Stimulated activated CD4-positive, alpha-beta T cell treated with anti-CD3 and anti-CD28 coated beads, TNF-alpha, amount 100 ng/mL, for 1 hour (primary cell): ENCODE measurements around the gene DLG2.

Experiments used
- DNase-seq, 3 donors: peaks; one replicate each; pipeline ENCODE4 v3.0.0-alpha.2; 2020; ENCODE audit warnings: low read depth in 3 of 3, low spot score in 1 of 3

The DLG2 gene

DNA sequence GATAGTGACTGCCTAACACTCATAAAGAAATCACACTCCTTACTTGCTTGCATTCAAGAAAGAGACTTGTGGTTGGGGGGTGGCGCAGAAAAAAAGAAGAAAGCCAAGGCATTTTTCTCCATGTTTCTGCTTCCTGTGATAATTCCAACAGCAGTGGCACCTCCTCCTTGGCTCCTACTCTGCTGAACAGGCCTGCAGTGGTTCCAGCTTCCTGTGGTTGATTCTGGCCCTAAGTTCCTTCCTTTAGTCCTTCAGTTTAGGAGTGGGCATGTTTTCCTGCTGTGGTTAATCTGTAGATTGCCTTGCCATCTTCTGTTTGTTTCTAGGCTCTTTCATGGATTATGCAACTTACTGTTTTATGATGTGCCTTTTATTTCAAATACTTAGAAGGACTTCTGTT lies 940.4 kb downstream of the DLG2 start:
- no peak for DNase-seq

DNA sequence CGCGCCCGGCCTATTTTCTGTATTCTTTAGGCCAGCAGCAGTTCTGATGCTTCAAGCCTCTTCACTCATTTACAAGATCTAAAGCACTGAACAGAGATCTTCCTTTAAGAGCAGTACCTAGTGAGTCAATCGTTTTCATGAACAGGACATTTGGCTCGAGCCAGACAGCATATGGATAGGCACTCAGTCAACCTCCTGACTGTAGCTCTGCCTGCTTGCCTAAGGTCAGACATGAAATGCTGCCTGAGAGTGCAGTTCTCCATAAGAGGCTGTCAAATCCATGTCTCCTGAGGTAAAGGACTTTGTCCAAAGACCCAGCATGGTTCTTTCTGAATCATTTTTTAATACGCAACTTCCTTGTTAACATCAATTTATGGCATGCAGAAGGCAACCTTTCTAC lies 941.2 kb downstream of the DLG2 start:
- no peak for DNase-seq

DNA sequence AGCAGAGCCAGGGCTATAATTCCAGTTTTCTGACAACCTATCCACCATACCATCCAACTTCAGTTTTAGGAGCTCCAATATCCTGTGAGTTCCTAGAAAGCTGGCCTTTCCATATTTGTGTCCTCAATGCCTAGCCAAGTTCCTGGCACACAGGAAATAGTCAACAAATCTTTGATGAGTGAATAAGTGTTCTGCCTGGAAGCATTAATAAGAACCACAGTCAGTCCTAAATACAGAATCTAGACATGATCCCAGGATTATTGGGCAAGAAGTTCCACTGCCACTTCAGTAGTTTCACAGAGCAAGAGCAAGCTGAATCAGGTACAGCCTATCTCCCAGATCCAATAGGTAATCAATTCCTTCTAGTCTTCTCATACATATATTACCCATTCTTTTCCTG lies 942.0 kb downstream of the DLG2 start:
- no peak for DNase-seq

DNA sequence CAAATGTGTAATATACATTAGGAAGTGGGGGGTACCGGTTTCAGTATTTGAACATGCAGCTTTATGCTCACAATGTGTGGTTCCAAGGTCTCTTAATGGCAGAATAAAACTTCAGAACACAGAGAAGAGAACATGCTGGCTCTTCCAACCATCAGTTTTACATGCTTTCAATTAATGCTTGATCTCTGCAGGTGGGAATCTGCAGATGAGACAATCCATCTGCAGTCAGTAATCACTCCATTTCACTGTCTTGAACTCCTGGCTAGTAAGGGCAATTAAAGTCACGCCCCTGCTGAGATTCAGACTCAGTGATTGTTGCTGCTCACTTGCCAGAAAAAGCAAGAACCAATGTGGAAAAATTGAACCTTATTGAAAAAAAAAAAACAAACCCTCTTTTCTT lies 945.7 kb downstream of the DLG2 start:
- no peak for DNase-seq

DNA sequence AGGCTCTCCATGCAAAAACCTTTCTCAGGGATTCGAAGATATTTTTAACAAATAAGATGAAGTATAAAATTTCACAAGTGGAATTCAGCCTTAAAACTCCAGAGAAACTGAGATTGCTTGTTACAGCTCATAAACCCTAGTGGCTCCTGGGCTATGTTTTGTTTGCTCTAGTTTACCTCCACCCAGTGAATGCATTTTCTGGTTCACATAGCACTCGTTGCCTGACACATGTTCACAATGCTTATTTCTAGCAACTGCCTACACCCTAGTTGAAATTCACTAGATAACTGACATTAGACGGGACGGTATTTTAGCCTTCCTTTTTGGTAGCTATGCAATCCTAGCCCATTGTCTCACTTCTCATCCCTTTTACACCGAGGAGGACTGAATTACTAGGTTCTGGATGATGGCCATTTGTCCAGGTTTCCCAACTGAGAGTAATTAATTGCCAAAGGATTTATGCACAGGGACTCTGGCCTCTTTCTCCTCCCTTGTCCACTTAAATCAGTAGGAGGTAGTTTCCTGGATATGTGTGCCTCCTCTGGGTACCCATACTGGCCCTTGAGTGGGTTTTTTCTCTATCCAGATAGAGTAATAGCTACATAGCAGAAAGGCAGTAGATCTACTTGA lies 951.6 kb downstream of the DLG2 start:
- no peak for DNase-seq

DNA sequence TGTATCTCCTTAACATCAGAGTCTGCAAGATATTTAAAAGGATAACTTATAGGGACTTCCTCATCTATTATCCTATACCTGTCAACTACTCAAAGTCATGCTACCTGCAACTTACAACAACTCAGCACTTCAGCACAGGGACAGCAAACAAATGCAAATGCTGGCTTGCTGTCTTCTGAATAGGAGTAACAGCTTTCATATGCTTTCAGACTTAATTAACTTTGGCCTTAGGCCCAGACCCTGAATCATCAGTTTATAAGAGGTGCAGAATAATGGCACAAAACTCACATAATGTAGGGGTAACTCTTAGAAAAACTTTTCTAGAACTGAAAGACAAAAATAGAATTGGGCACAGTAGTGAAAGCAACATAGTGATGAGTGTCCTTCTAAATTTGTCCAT lies 953.4 kb downstream of the DLG2 start:
- no peak for DNase-seq

DNA sequence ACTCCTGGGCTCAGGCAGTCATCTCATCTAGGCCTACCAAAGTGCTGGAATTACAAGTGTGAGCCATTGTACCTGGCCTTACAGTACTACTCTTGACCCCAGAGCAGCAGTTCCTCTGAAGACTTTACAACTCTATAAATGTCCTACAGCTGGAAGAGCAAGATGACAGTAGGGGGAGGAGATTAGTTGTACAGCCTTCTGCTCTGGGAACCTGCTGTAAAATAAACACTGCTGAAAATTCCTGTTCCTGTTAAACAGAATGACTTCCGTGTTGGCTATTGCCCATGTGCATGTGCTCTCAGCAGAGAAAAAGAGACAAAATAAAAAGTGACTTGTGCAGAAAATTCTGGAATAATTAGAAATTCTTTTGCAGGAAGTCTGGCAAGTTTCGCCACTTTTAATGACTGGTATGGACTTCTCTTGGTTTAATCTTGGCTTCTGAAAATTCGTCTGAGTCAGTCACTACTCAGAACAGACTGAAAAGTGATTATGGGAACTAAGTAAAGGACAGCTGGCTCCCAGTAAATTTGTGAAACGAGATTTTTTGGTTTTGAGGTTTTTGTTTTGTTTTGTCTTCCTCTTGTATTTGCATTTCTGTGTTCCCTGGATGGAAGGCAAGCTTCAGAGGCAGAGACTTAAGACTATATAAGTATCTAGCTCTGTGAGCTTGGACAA lies 955.7 kb downstream of the DLG2 start:
- no peak for DNase-seq

DNA sequence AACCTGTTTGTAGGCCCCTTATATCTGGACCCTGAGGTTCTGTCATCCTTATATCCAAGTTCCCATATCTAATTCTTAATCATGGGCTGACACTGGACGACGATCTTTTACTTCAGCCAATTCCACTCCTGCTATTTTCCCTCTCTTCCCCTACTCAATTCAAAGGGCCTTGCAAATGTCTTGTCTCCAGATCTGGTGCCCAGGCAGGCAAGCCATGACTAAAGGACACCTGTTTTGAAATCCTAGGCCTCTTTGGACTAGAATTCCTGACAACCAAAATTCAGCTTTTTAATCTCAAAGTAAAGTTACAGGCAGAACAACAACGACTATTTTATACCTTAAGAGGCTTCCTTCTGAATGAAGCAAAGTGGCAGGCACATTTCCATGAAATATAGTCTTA lies 963.4 kb downstream of the DLG2 start:
- no peak for DNase-seq

DNA sequence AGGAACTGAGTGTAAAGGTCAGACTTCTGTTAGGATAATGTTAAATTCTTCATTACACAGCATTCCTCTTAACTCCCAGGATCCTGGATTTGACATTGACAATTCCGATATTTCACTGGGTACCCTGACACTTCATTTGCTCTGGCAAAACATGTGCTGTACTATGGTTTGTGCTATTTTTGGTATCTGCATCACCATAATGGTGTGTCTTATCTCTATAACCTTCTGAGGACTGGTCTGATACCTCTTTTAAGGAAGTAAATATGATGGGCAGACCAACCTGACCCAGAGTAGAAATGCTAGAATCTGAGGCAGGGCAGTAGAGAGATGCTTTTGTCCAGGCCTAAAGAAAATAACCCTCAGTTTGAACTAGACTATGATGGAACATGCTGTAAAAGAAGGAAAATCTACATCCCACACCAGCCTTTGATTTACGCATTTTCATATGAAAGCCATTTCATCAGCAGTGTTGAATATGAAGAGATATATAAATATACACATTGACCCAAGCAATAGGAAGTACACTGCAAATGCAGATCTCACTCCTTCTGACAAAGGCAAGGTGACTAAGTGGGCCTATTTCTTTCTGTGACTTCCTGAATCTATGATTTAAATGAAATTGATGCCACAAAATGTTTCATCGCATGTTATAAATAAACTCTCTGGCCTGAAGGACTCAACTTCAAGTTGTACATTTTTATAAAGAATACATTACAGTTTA lies 966.7 kb downstream of the DLG2 start:
- DNase-seq: no peak

DNA sequence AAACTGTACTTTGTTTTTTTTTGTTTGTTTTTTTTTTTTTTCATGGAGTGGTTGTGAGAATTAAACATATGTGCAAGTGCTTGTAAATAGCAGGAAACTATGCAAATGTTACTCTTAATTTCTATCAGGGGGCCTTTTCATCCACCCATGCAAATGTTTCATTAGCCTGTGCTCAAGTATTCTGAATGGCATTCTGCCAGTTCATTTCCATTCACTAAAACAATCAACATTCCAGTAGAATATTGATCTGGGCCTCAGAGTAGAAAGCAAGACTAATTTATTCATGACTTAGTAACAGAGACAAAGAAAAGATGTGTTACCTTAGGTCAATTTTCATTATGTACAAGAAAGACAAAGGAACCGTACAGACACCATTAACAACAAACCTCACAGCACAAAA lies 971.4 kb downstream of the DLG2 start:
- DNase-seq: no peak

DNA sequence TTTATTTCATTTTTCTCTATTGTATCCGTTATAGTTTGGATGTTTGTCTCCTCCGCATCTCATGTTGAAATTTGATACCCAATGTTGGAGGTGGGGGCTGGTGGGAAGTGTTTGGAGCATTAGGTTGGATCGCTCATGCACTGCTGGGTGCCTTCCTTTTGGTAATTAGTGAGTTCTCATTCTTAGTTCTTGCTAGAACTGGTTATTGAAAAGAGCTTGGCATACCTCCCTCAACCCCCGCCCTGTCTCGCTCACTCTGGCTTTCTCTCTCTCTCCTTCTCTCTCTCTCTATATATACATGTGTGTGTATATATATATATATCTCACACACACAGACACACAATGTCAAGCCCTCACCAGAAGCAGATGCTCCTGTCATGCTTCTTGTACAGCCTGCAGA lies 978.7 kb downstream of the DLG2 start:
- no peak for DNase-seq

DNA sequence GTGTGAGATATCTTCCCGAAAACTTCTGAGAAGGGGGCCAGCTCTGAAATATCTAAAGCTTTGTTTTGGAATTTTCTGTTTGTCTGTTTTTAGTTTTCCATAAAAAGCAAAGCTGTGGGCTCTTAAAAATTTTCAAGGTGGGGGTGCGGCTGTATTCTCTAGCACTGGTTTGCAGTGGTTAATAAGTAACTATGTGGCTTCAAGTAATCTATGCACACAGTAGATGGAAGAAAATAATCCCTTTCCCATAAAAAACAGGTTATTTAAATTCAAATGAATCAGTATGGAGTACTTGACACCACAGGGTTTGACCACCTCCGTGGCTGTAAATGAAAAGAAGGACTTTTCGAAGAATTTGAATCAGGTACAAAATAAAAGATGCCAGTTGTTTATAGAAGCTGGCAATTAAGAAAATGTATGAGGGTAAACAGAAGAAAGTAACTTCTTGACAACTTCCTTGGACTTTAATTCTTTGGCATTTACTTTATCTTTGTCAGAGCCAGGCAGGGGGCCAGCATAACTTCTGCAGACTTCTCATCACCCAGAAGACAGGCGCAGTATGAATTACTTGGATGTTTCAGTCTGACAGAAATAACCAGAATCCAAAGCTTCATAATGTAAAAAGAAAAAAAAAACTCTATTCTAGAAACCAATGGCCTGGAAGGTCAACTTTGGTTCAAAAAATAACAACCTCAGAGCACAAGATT lies 981.0 kb downstream of the DLG2 start:
- DNase-seq: no peak

DNA sequence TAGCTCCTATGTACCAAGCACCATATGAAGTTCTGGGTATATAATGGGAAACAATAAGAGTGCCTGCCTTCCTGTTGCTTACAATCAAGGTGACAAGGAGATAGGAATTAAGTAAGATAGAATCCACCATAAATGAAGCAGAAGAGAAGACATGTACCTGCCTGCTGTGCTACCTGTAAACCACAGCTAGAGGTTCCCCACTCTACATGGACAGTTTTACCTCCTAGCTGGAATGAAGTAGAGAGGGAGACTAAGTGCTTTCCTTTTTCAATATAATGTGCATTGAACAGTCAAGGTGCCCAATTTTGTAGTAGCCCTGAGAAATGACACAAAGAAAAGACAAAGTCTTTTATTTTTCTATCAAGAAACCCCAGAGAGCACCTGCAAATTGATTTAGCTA lies 984.6 kb downstream of the DLG2 start:
- DNase-seq: no peak

DNA sequence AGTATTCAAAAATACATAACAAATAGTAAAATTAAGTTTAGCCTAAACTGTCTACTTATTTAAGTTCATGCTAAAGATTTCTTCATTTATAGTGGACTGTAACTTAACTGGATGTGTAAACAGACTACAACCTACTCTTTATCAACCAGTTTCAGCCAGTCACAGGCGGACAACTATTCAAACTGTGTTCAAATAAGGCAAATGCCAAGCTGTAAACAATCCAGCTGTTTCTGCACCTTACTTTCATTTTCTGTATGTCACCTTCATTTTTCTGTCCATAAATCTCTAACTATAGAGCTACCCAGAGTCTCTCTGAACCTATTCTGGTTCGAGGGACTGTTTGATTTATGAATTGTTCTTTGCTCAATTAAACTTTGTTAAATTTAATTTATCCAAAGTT lies 992.8 kb downstream of the DLG2 start:
- DNase-seq: no peak

DNA sequence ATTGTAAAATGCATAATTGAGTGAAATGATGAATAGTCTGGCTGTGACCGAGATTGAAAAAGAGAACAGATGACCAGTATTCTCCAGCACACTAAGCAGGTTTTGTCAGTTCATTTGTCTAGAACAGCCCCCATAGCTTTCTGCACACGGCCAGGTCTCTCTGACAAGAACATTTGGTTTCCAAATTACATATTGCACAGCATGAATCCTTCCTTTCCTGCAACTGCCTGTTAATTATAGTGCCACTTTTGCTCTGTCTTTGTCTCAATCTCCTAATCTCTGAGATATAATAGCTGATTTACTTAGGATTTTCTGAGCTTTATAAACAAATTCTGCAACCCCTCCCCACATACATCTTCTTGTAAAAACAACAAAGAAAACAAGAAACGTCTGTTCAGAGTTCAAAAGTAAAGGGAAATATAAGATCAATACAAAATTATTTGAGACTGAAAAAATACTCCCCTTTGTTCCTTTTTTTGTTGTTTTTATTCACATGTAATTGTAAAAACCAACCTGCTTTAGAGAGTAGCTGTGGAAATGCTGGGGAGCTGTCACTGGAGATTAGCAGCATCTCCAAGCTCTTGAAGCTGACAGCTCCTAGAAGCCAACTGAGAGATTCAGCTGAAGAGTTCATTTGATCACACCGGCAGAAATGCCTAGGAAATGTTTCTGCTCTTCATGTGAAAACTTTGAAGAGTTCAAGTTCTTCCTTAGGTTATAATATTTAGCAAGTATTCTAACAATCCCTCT lies 998.1 kb downstream of the DLG2 start:
- no peak for DNase-seq

DNA sequence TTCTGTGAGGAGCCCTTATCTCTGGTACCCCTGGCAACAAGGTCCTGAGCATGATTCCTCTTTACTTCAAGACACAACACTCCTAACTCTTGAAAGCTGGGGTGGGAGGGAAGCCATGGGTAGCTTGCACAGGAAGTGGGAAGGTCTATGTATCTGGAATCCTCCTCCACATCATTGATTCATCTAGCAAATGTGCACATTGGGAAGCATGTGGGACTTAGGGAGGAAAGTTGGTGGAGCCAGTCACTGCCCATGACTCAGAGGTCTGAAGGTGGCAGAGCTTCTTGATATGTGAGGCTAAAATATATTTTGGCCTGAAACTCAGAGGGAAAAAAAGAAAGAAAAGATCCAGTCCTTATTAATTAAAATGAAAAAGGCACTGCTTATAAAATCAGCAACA lies 1000.9 kb downstream of the DLG2 start:
- no peak for DNase-seq

DNA sequence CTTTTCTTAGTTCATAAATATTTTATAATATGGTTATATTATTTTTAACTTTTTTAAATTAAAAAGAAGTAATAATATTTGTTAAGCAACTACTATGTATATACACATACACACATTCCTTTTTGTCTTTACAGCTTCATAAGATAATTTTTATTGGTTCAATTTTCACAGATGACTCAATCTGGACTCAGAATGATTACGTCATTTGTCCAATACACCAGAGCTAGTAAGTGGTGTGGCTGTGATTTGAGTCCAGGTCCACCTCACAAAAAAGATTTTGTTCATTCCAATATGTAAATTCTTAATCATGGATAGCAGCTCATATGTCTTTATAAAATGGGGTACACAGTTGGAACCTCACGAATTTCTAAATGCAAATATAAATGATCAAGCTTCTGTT lies 1014.5 kb downstream of the DLG2 start:
- DNase-seq: no peak

DNA sequence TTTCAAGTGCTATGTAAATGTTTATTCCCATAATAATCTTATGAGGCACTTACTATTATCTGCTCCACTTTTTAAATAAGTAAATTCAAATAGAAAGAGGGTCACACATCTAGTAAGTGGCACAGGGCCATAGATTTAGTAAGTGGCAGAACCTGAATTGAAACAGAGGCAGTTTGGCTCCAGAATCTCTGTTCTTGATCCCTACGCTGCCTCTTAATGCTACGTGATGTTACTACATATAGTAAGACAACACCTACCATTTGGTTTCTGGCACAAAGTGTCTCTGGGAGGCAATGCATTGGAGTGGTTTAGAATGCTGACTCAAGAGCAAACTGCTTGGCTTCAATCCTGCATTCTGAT lies 1018.3 kb downstream of the DLG2 start:
- no peak for DNase-seq

DNA sequence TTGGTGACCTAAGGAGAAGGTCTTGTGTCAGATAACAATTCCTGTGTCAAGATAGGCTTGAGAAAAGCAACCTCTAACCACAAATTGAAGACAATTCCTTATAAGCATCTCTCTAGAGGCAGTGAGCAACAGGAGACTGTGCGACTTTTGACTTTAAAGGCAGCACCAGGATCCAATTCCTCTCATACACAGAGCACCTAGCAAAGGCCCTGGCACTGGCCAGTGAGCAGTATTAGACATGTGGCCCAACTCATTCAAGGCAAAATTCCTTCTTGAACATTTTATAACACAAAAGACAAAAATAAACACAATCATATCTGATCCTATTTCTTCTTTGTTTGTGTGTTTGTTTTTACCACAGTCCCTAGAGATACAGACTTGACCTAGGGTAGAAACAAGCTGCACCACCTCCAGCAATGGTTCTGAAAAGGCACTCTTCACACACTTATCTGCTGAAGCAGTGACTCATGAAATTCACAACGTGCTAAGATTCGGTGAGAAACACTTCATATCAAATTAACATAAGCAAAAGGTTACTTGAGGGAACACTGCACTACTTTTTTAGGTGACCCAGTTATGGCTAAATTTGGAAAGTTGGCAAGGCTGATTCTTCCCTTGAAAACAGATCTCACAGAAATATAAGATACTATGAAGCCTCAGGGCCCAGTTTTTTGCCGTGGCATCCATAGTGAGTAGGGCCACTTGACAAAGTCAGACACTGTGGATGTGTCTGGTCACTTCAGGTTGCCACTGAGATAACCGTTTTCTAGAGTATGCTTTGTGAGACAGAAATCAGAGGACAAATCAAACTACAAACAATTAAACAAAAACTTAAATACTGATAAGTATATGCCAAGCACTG lies 1018.9 kb downstream of the DLG2 start:
- no peak for DNase-seq

DNA sequence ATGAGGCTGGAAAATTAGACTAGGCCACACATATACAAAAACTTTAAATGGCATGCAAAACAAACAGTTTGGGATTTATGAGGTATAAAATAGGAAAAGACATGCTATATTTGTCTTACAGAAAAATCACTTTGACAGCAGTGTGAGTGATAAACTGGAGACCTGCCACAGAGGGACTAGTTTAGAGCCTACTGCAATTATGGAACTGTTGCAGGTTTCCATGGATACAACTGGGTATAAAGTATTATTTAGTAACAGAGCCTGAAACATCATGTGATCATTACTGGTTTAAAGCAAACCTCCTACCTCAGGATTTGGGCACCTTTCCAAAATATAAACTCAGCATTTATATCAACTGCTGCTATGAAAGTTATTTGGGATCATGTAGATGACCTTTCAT lies 1032.5 kb downstream of the DLG2 start:
- DNase-seq: no peak

DNA sequence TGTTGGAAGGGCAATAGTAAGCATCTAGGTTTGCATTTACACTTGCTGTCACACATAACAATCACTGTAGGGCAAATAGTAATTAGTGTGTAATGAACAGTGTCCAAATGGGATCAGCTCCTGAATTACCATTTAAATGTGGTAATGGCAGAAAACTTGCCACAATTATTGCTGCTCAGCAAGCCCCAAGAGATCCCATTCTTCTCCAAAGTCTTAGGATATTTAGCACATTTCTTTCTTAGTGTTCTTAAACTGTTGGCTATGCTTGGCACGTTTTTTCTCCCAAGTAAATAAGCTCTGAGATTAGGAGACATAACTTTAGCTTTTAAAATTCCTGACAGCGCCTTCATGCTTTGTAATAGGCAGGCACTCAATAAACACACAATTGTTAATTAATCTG lies 1037.0 kb downstream of the DLG2 start:
- DNase-seq: no peak
